ENCODE data around the gene HNRNPA1.
"Not testable (repeated sequence)": the region's sequence is repeated elsewhere in the genome, so short reads cannot be mapped to it uniquely, and the experiment has no call there.

Gene HNRNPA1

GRCh38 chr12:54272214-54272613 is 8.3 kb upstream of the HNRNPA1 start:
- no peak overlapping the region for H3K4me3 ChIP-seq (replicated peaks in 1 of 2; ENCODE audit: low read depth in 2 of 2, low read length in 2 of 2)
- no peak for DNase-seq (ENCODE audit: low read depth in 2 of 2)
- no peak for TF ChIP-seq CTCF (IDR thresholded peaks at IDR 0.05; ENCODE audit: low read depth, low read length)

- DNase-seq (ENCODE audit: low read depth in 2 of 2) = no peak
- no peak overlapping the region for H3K4me3 ChIP-seq (replicated peaks in 1 of 2; ENCODE audit: low read depth in 2 of 2, low read length in 2 of 2)
- TF ChIP-seq CTCF (IDR thresholded peaks at IDR 0.05; ENCODE audit: low read depth, low read length) = no peak
Observed at GRCh38 chr12:54273981-54274380, 6.5 kb upstream of the HNRNPA1 start.

- no peak for DNase-seq (ENCODE audit: low read depth in 2 of 2)
- no peak for TF ChIP-seq CTCF (IDR thresholded peaks at IDR 0.05; ENCODE audit: low read depth, low read length)
- H3K4me3 ChIP-seq (replicated peaks in 1 of 2; ENCODE audit: low read depth in 2 of 2, low read length in 2 of 2) = no peak overlapping the region
Observed at GRCh38 chr12:54276368-54276767, 4.2 kb upstream of the HNRNPA1 start.

- H3K4me3 ChIP-seq (replicated peaks in 1 of 2; ENCODE audit: low read depth in 2 of 2, low read length in 2 of 2) = peak overlapping the region; percentile 64 to 75
- peak; percentile 62 to 65 for DNase-seq (ENCODE audit: low read depth in 2 of 2)
- no peak for TF ChIP-seq CTCF (IDR thresholded peaks at IDR 0.05; ENCODE audit: low read depth, low read length)
Observed at GRCh38 chr12:54277823-54278276, 2.7 kb upstream of the HNRNPA1 start.

GRCh38 chr12:54279227-54279631 is 1.3 kb upstream of the HNRNPA1 start:
- no peak for DNase-seq (ENCODE audit: low read depth in 2 of 2)
- no peak for TF ChIP-seq CTCF (IDR thresholded peaks at IDR 0.05; ENCODE audit: low read depth, low read length)
- peak overlapping the region; percentile 64 to 75 for H3K4me3 ChIP-seq (replicated peaks in 1 of 2; ENCODE audit: low read depth in 2 of 2, low read length in 2 of 2)

- H3K4me3 ChIP-seq (replicated peaks in 1 of 2; ENCODE audit: low read depth in 2 of 2, low read length in 2 of 2) = peak within 1 kb of the TSS; percentile 82 to 87
- TF ChIP-seq CTCF (IDR thresholded peaks at IDR 0.05; ENCODE audit: low read depth, low read length) = no peak
- peak; percentile 100 for DNase-seq (ENCODE audit: low read depth in 2 of 2)
Observed at GRCh38 chr12:54279632-54280467, 676 bp upstream of the HNRNPA1 start, which contains the start of gene CBX5. Gene CBX5, minus strand, starts transcription at chr12:54280122. Its CDS starts 22,472 bp downstream, at chr12:54257650.

- not testable (repeated sequence) for DNase-seq (ENCODE audit: low read depth in 2 of 2)
- H3K4me3 ChIP-seq (replicated peaks in 1 of 2; ENCODE audit: low read depth in 2 of 2, low read length in 2 of 2) = peak overlapping the region; percentile 82 to 87
Observed at GRCh38 chr12:54281261-54281638, 724 bp downstream of the HNRNPA1 start.

- H3K4me3 ChIP-seq (replicated peaks in 1 of 2; ENCODE audit: low read depth in 2 of 2, low read length in 2 of 2) = peak overlapping the region; percentile 82 to 87
- not testable (repeated sequence) for DNase-seq (ENCODE audit: low read depth in 2 of 2)
Observed at GRCh38 chr12:54281694-54282093, 1.2 kb downstream of the HNRNPA1 start.
